H1 (cell line): ENCODE data around the gene SPATA25. TPM values are rescaled to one million over a fixed set of nuclear protein-coding genes. Genes with fewer than 3 reads are reported as not detected.

Experiments
- CTCF ChIA-PET: fragments of 300-600 bp; sonication (Branson Sonifier 250); formaldehyde crosslinking; loops from one replicate; lab custom pipeline; 2021; ENCODE audit not compliant: partially characterized antibody; lab: Charles Lee
- POLR2A ChIA-PET: fragments of 300-600 bp; sonication (Branson Sonifier 250); formaldehyde crosslinking; loops from one replicate; lab custom pipeline; 2021; ENCODE audit warnings: inconsistent platforms; ENCODE audit not compliant: partially characterized antibody; lab: Charles Lee
- DNase-seq, 2 experiments: peaks; one replicate each; pipeline versions ENCODE4 v3.0.0 to v3.0.0-alpha.2; 2010 to 2022; ENCODE audit warnings: low spot score in 2 of 2, low read depth in 1 of 2, mixed read lengths in 1 of 2
- FAIRE-seq: peaks from 2 replicates; lab custom pipeline; 2011; peaks lifted over from hg19 to GRCh38; lab: Jason Lieb, UNC
- H2AFZ ChIP-seq: 2 replicates; pipeline ENCODE4 v1.8.1; 2012; ENCODE audit warnings: low read length, inconsistent platforms
- H2AK5ac ChIP-seq: 2 replicates; pipeline ENCODE4 v1.6.1; 2013; ENCODE audit warnings: low read depth, low read length
- H2BK120ac ChIP-seq: replicated peaks from 2 replicates; pipeline ENCODE3; 2013; ENCODE audit warnings: low read depth, low read length, inconsistent platforms
- H2BK12ac ChIP-seq: 2 replicates; pipeline ENCODE4 v1.6.1; 2013; ENCODE audit warnings: low read depth, low read length
- H2BK15ac ChIP-seq: 2 replicates; pipeline ENCODE4 v1.6.1; 2013; ENCODE audit warnings: low read length
- H2BK20ac ChIP-seq: 2 replicates; pipeline ENCODE4 v1.6.1; 2013; ENCODE audit warnings: low read length
- H2BK5ac ChIP-seq: 2 replicates; pipeline ENCODE4 v1.6.1; 2013; ENCODE audit warnings: low read depth, low read length
- H3K14ac ChIP-seq: 2 replicates; pipeline ENCODE4 v1.6.1; 2013; ENCODE audit warnings: inconsistent platforms; ENCODE audit not compliant: insufficient read length
- H3K18ac ChIP-seq: 2 replicates; pipeline ENCODE4 v1.6.1; 2013; ENCODE audit warnings: low read length; ENCODE audit errors: extremely low read depth
- H3K23ac ChIP-seq: 2 replicates; pipeline ENCODE4 v1.6.1; 2013; ENCODE audit warnings: inconsistent platforms; ENCODE audit not compliant: insufficient read length
- H3K23me2 ChIP-seq: 2 replicates; pipeline ENCODE4 v1.6.1; 2013; ENCODE audit warnings: low read depth, low read length
- H3K27ac ChIP-seq: 2 replicates; pipeline ENCODE4 v1.6.1; 2011; ENCODE audit warnings: low read depth, low read length, inconsistent platforms
- H3K27me3 ChIP-seq, 4 experiments: replicated peaks in 1 of 4; 1 replicate in 1 of 4; 2 replicates in 3 of 4; pipeline versions ENCODE4 v1.6.1 to v1.8.1; 2011 to 2013; ENCODE audit warnings: low read length in 3 of 4, mild to moderate bottlenecking in 3 of 4, inconsistent platforms in 2 of 4, mixed read lengths in 2 of 4, moderate library complexity in 1 of 4; ENCODE audit not compliant: control insufficient read depth in 3 of 4, insufficient read depth in 3 of 4; ENCODE audit errors: extremely low read depth in 1 of 4
- H3K36me3 ChIP-seq, 4 experiments: 2 replicates each; pipeline versions ENCODE4 v1.6.1 to v1.8.1; 2011 to 2013; ENCODE audit warnings: mild to moderate bottlenecking in 4 of 4, low read length in 3 of 4, moderate library complexity in 2 of 4, control low read depth in 1 of 4, inconsistent platforms in 1 of 4; ENCODE audit not compliant: insufficient read depth in 4 of 4, control insufficient read depth in 2 of 4
- H3K4ac ChIP-seq: replicated peaks from 2 replicates; pipeline ENCODE3; 2013; ENCODE audit warnings: low read length, low read depth, mixed read lengths, inconsistent platforms; ENCODE audit not compliant: insufficient read length
- H3K4me1 ChIP-seq, 4 experiments: replicated peaks in 1 of 4; 1 replicate in 1 of 4; 2 replicates in 3 of 4; pipeline versions ENCODE4 v1.6.1 to v1.8.1; 2011 to 2013; ENCODE audit warnings: low read length in 3 of 4, inconsistent platforms in 2 of 4, mixed read lengths in 1 of 4; ENCODE audit not compliant: insufficient read depth in 4 of 4, control insufficient read depth in 3 of 4
- H3K4me2 ChIP-seq, 2 experiments: 2 replicates each; pipeline versions ENCODE4 v1.6.1 to v1.8.1; 2011 to 2013; ENCODE audit warnings: low read depth in 2 of 2, low read length in 2 of 2, control low read depth in 1 of 2, inconsistent platforms in 1 of 2, mild to moderate bottlenecking in 1 of 2; ENCODE audit not compliant: insufficient read depth in 1 of 2
- H3K4me3 ChIP-seq, 4 experiments: fragments of 200-600, 300-600 bp in 1 of 4; sonication (generic), shearing (Covaris generic), sonication (Bioruptor Twin) in 1 of 4; 2 replicates each; pipeline versions ENCODE4 v1.5.1 to v1.8.1; 2011 to 2016; ENCODE audit warnings: low read length in 4 of 4, low read depth in 3 of 4, control low read depth in 2 of 4, inconsistent platforms in 2 of 4, mild to moderate bottlenecking in 2 of 4, mixed read lengths in 1 of 4, moderate library complexity in 1 of 4; ENCODE audit not compliant: insufficient read depth in 2 of 4; ENCODE audit errors: extremely low read depth in 1 of 4
- H3K56ac ChIP-seq: replicated peaks from 2 replicates; pipeline ENCODE3; 2013; ENCODE audit warnings: low read depth, mild to moderate bottlenecking, mixed read lengths, low read length, inconsistent platforms; ENCODE audit not compliant: insufficient read length
- H3K79me1 ChIP-seq: 2 replicates; pipeline ENCODE4 v1.6.1; 2013; ENCODE audit warnings: low read depth, low read length, control low read depth
- H3K79me2 ChIP-seq, 2 experiments: 2 replicates each; pipeline versions ENCODE4 v1.6.1 to v1.8.1; 2012 to 2013; ENCODE audit warnings: low read length in 2 of 2, mild to moderate bottlenecking in 2 of 2, inconsistent platforms in 1 of 2; ENCODE audit not compliant: insufficient read depth in 2 of 2, control insufficient read depth in 1 of 2
- H3K9ac ChIP-seq, 4 experiments: replicated peaks in 1 of 4; 1 replicate in 1 of 4; 2 replicates in 3 of 4; pipeline versions ENCODE4 v1.6.1 to v1.8.1; 2011 to 2013; ENCODE audit warnings: low read depth in 3 of 4, low read length in 3 of 4, control low read depth in 2 of 4, mild to moderate bottlenecking in 2 of 4, moderate library complexity in 2 of 4, inconsistent platforms in 1 of 4; ENCODE audit errors: extremely low read depth in 1 of 4
- H3K9me3 ChIP-seq, 2 experiments: 2 replicates each; pipeline versions ENCODE4 v1.6.1 to v1.8.1; 2012 to 2013; ENCODE audit warnings: mild to moderate bottlenecking in 2 of 2, moderate library complexity in 2 of 2, control low read depth in 1 of 2, inconsistent platforms in 1 of 2, low read depth in 1 of 2, low read length in 1 of 2, mixed read lengths in 1 of 2; ENCODE audit not compliant: insufficient read depth in 2 of 2
- H4K20me1 ChIP-seq, 2 experiments: replicated peaks in 1 of 2; 2 replicates each; pipeline versions ENCODE3 to v1.8.1; 2011 to 2013; ENCODE audit warnings: inconsistent platforms in 2 of 2, low read length in 2 of 2, mild to moderate bottlenecking in 1 of 2; ENCODE audit not compliant: insufficient read depth in 2 of 2, control insufficient read depth in 1 of 2
- H4K5ac ChIP-seq: 2 replicates; pipeline ENCODE4 v1.6.1; 2013; ENCODE audit warnings: low read length, low read depth, mixed read lengths, inconsistent platforms; ENCODE audit not compliant: insufficient read length
- H4K8ac ChIP-seq: 2 replicates; pipeline ENCODE4 v1.8.0; 2013; ENCODE audit warnings: mild to moderate bottlenecking, moderate library complexity, low read length, inconsistent platforms; ENCODE audit not compliant: insufficient read depth; ENCODE audit errors: extremely low read depth
- H4K91ac ChIP-seq: replicated peaks from 2 replicates; pipeline ENCODE3; 2013; ENCODE audit warnings: low read length, mixed read lengths, inconsistent platforms; ENCODE audit not compliant: insufficient read length
- BCL11A ChIP-seq, 2 experiments: IDR thresholded peaks; one replicate each; pipeline ENCODE4 v1.6.1; 2011; ENCODE audit warnings: low read depth in 2 of 2, low read length in 2 of 2, mild to moderate bottlenecking in 2 of 2
- CREB1 ChIP-seq: IDR thresholded peaks from 2 replicates; pipeline ENCODE4 v1.6.1; 2012; ENCODE audit warnings: inconsistent platforms
- FOSL1 ChIP-seq: IDR thresholded peaks from 2 replicates; pipeline ENCODE4 v1.6.1; 2011; ENCODE audit warnings: mild to moderate bottlenecking, low read depth, low read length, moderate library complexity; ENCODE audit not compliant: insufficient read depth
- HDAC2 ChIP-seq, 2 experiments: fragments of 300-600 bp in 1 of 2; sonication (generic) in 1 of 2; IDR thresholded peaks; 2 replicates each; pipeline ENCODE4 v1.6.1; 2011 to 2012; ENCODE audit warnings: low read depth in 2 of 2, low read length in 2 of 2, mild to moderate bottlenecking in 2 of 2, moderate library complexity in 2 of 2, borderline replicate concordance in 1 of 2, inconsistent platforms in 1 of 2
- JUN ChIP-seq: IDR thresholded peaks from 2 replicates; pipeline ENCODE4 v1.6.1; 2011; ENCODE audit warnings: low read depth, mild to moderate bottlenecking, improper control_type of control experiment, low read length
- KDM4A ChIP-seq: IDR thresholded peaks from one replicate; pipeline ENCODE4 v1.7.1; 2012; ENCODE audit warnings: low read depth, mild to moderate bottlenecking, moderate library complexity, low read length, inconsistent platforms; ENCODE audit not compliant: severe bottlenecking
- KDM5A ChIP-seq: fragments of 200-600 bp; IDR thresholded peaks from 2 replicates; pipeline ENCODE4 v1.7.1; 2012; ENCODE audit warnings: mild to moderate bottlenecking, low read length, inconsistent platforms, mixed read lengths
- RNF2 ChIP-seq: fragments of 200-900, 300-1000 bp; sonication (generic); IDR thresholded peaks from 2 replicates; pipeline ENCODE4 v1.7.1; 2016; ENCODE audit warnings: borderline replicate concordance, low read depth, mild to moderate bottlenecking, antibody characterized with exemption, low read length; ENCODE audit not compliant: poor library complexity, severe bottlenecking; ENCODE audit errors: missing control alignments
- SP1 ChIP-seq: IDR thresholded peaks from 2 replicates; pipeline ENCODE4 v1.6.1; 2011; ENCODE audit warnings: low read depth, low read length
- TAF7 ChIP-seq: optimal IDR thresholded peaks from 2 replicates; pipeline ENCODE3; 2011; ENCODE audit warnings: low read depth, mild to moderate bottlenecking, inconsistent platforms, low read length, moderate library complexity, borderline replicate concordance
- ZNF274 ChIP-seq: IDR thresholded peaks from 2 replicates; pipeline ENCODE4 v1.7.0; 2012; ENCODE audit warnings: low read length, borderline replicate concordance; ENCODE audit errors: extremely low read depth
- WGBS, 2 experiments: shearing (Covaris generic) in 1 of 2; methylation state at CpG; one replicate each; pipeline versions ENCODE4 v1.1.6 to v1.1.7; 2013 to 2015; ENCODE audit warnings: low lambda C conversion rate in 2 of 2, mixed read lengths in 2 of 2, inconsistent platforms in 1 of 2, low coverage in 1 of 2, missing lambda C conversion rate in 1 of 2; ENCODE audit not compliant: insufficient replicate concordance in 2 of 2, insufficient coverage in 1 of 2, insufficient read length in 1 of 2; ENCODE audit errors: extremely low coverage in 1 of 2, missing lambda C conversion rate in 1 of 2; 5-methylcytosine and 5-hydroxymethylcytosine counted together
- polyA plus RNA-seq, 7 experiments: library from polyadenylated mRNA; depleted of rRNA in 3 of 7; stranded (reverse) in 5 of 7; unstranded in 2 of 7; fragments of >200 nt in 5 of 7; fragments of 200-250 nt in 2 of 7; gene quantifications; 1 replicate in 5 of 7; 2 replicates in 1 of 7; 4 replicates in 1 of 7; pipeline versions ENCODE4 v1.2.1 to v1.2.3, GENCODE V29; 2011 to 2013; ENCODE audit warnings: missing spikeins in 2 of 7, mixed read lengths in 2 of 7
- total RNA-seq: library from RNA; stranded (reverse); fragmentation: NEBNext Ultra II Directional; extraction: Animal tissue kit (Norgen Biotek cat#: 25700); gene quantifications from 2 replicates; pipeline ENCODE4 v1.2.1, GENCODE V29; 2021
- TF ChIP-seq, protein P1 (sequence below): IDR thresholded peaks from 2 replicates; pipeline ENCODE4 v1.6.1; 2012; ENCODE audit warnings: inconsistent platforms

SPATA25 gene
- total and polyA plus RNA-seq, 2 of the 8 experiments (the other 6 are each of a cell fraction or from before 2014, with no cell fraction given), result 2.0 to 3.0 TPM

DNA sequence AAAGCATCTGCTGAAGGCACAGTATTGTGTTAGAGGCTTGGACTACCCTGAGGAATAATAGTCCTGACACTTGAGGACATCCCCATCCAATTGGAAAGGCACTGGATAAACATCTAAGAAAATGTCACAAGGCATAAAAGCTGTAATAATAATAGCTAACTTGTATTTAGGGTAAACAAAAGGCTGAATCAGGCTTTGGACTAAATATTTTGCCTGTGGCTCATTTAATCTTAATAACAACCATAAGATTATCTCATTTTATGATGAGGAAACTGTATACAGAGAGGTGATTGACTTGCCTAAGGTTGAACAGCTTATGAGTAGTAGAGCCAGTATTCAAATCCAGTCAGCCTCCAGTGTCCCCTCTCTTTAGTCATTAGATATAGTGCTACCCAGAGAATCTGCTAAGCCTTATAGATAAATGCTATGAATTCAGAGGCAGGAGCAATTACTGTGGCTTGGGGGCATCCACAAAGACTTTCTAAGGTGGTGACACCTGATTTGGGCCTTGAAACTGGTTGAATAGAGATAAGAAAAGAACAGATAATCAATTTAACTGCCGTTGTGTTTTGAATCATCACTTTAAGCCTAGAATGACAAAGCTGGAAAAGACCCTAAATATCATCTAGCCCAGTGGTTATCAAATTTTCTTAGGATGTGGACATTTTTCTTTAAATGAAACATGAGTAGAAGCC, 13.9 kb downstream of the SPATA25 start:
- no peaks in the 10 kb centered on the region for H3K79me1 ChIP-seq
- no peak overlapping the region for H2BK12ac ChIP-seq
- no peaks in the 10 kb centered on the region for H3K4me1 ChIP-seq
- no peak overlapping the region for H2AFZ ChIP-seq
- no peak overlapping the region for H3K4me3 ChIP-seq
- H4K91ac ChIP-seq, result no peak overlapping the region
- no peak overlapping the region for H3K56ac ChIP-seq
- H2AK5ac ChIP-seq, result no peak overlapping the region
- no peak overlapping the region for H3K23ac ChIP-seq
- WGBS, 2 experiments, result 79% methylated on average over 1 of the region's 1 CpG; no CpG with 5 or more reads in 1 of the 2 experiments
- H3K18ac ChIP-seq, result no peak overlapping the region
- no peak overlapping the region for H3K9ac ChIP-seq
- peaks cover 0 to 9% (median 7%) of the 10 kb centered on the region in 4 experiments; a peak in 6 of 8 replicates for H3K36me3 ChIP-seq
- FAIRE-seq (no peak), DNase-seq (no peak)
- H3K79me2 ChIP-seq, result no peaks in the 10 kb centered on the region
- CTCF ChIA-PET, result interaction anchor here (1.0 to 1.8 kb wide), 3 partner anchors 16 to 96 kb away, joined by 3 to 5 read pairs (median 4); no protein-coding TSS in a partner anchor
- no peak overlapping the region for H3K4ac ChIP-seq
- no peak overlapping the region for H4K5ac ChIP-seq
- no peaks in the 10 kb centered on the region for H3K27me3 ChIP-seq
- H2BK20ac ChIP-seq, result no peak overlapping the region
- no peaks in the 10 kb centered on the region for H4K20me1 ChIP-seq
- no peak overlapping the region for H4K8ac ChIP-seq
- H2BK15ac ChIP-seq, result no peak overlapping the region
- H3K4me2 ChIP-seq, result no peak overlapping the region
- POLR2A ChIA-PET, result interaction anchor here (1.0 to 8.1 kb wide), 6 partner anchors 7 to 61 kb away, joined by 3 to 39 read pairs (median 4); partner anchors contain the start of genes ACOT8, UBE2C, ZSWIM1 and ZSWIM3
- no peak overlapping the region for H2BK120ac ChIP-seq
- H3K23me2 ChIP-seq, result no peaks in the 10 kb centered on the region
- no peaks in the 10 kb centered on the region for H3K9me3 ChIP-seq
- H2BK5ac ChIP-seq, result no peak overlapping the region
- no peak overlapping the region for H3K27ac ChIP-seq
- H3K14ac ChIP-seq, result no peak overlapping the region
- TF ChIP-seq JUN (no peak), KDM5A (no peak), KDM4A (no peak), BCL11A (IDR thresholded peaks at IDR 0.05; ENCODE audit: low read depth in 2 of 2, low read length in 2 of 2) (no peak), SP1 (no peak), ZNF274 (no peak), CREB1 (no peak), FOSL1 (no peak), HDAC2 (IDR thresholded peaks at IDR 0.05; ENCODE audit: borderline replicate concordance in 1 of 2, low read depth in 2 of 2, low read length in 2 of 2) (no peak), TAF7 (no peak), RNF2 (no peak)
- TF ChIP-seq, protein P1, sequence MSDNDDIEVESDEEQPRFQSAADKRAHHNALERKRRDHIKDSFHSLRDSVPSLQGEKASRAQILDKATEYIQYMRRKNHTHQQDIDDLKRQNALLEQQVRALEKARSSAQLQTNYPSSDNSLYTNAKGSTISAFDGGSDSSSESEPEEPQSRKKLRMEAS, result no peak
